GM04504 (cell line): ENCODE results near the gene MAP3K2.

Source experiments
- DNase-seq: peaks from one replicate; pipeline ENCODE4 v3.0.0-alpha.2; 2012; ENCODE audit warnings: low read depth

Gene MAP3K2

GRCh38 chr2:127407091-127407490 lies 19.3 kb upstream of the MAP3K2 start:
- DNase-seq = no peak

GRCh38 chr2:127406454-127406853 lies 18.7 kb upstream of the MAP3K2 start:
- DNase-seq = no peak

- DNase-seq = no peak
Measured at GRCh38 chr2:127405255-127405610, 17.5 kb upstream of the MAP3K2 start.

GRCh38 chr2:127404466-127405254 lies 16.9 kb upstream of the MAP3K2 start:
- DNase-seq = no peak

- no peak for DNase-seq
Measured at GRCh38 chr2:127403460-127403859, 15.7 kb upstream of the MAP3K2 start.

- DNase-seq = no peak
Measured at GRCh38 chr2:127401757-127402695, 14.3 kb upstream of the MAP3K2 start.

GRCh38 chr2:127400897-127401756 lies 13.4 kb upstream of the MAP3K2 start:
- no peak for DNase-seq

- no peak for DNase-seq
Measured at GRCh38 chr2:127400533-127400896, 12.7 kb upstream of the MAP3K2 start.

- peak; percentile 91 for DNase-seq
Measured at GRCh38 chr2:127398239-127398590, 10.4 kb upstream of the MAP3K2 start.

- DNase-seq = no peak
Measured at GRCh38 chr2:127397568-127398238, 9.9 kb upstream of the MAP3K2 start.

GRCh38 chr2:127394492-127394891 lies 6.7 kb upstream of the MAP3K2 start:
- no peak for DNase-seq

- DNase-seq = no peak
Measured at GRCh38 chr2:127392828-127393578, 5.2 kb upstream of the MAP3K2 start.

- DNase-seq = no peak
Measured at GRCh38 chr2:127392133-127392827, 4.5 kb upstream of the MAP3K2 start.

- no peak for DNase-seq
Measured at GRCh38 chr2:127389778-127390435, 2.1 kb upstream of the MAP3K2 start.

GRCh38 chr2:127388423-127389164 lies 819 bp upstream of the MAP3K2 start:
- DNase-seq = no peak

- DNase-seq = peak; percentile 62
Measured at GRCh38 chr2:127386764-127387654, 766 bp downstream of the MAP3K2 start.

- no peak for DNase-seq
Measured at GRCh38 chr2:127386246-127386645, 1.5 kb downstream of the MAP3K2 start.

GRCh38 chr2:127384529-127384928 lies 3.2 kb downstream of the MAP3K2 start:
- DNase-seq = no peak
